GM10248 (cell line): ENCODE measurements around the gene RET.

Source experiments
- CTCF ChIA-PET: fragments of 300-600 bp; sonication (Branson Sonifier 250); formaldehyde crosslinking; extraction: SDS; loops from one replicate; lab custom pipeline; 2021; ENCODE audit warnings: antibody characterized with exemption; lab: Yijun Ruan, JAX
- POLR2A ChIA-PET: fragments of 350-650 bp; sonication (Branson Sonifier 250); formaldehyde crosslinking; extraction: SDS; loops from one replicate; lab custom pipeline; 2020; ENCODE audit warnings: antibody characterized with exemption; lab: Yijun Ruan, JAX
- DNase-seq: peaks from one replicate; pipeline ENCODE4 v3.0.0; 2012; ENCODE audit errors: extremely low spot score
- CTCF ChIP-seq: IDR thresholded peaks from 2 replicates; pipeline ENCODE4 v1.5.1; 2012; ENCODE audit warnings: mild to moderate bottlenecking, low read depth; ENCODE audit errors: extremely low read depth, missing control alignments, control extremely low read depth

RET gene

GRCh38 chr10:43060291-43060690 lies 16.6 kb upstream of the RET start:
- no peak for TF ChIP-seq CTCF
- POLR2A ChIA-PET: no interaction called here
- DNase-seq: no peak
- CTCF ChIA-PET: no interaction called here

- ChIA-PET POLR2A (no interaction called here), CTCF (no interaction called here)
- DNase-seq: no peak
- TF ChIP-seq CTCF: no peak
Observed at GRCh38 chr10:43061331-43061730, 15.5 kb upstream of the RET start.

- CTCF ChIA-PET: no interaction called here
- DNase-seq: no peak
- TF ChIP-seq CTCF: no peak
- POLR2A ChIA-PET: no interaction called here
Observed at GRCh38 chr10:43061760-43062159, 15.1 kb upstream of the RET start.

- DNase-seq: no peak
- CTCF ChIA-PET: no interaction called here
- POLR2A ChIA-PET: no interaction called here
- no peak for TF ChIP-seq CTCF
Observed at GRCh38 chr10:43062402-43063160, 14.3 kb upstream of the RET start.

GRCh38 chr10:43064331-43065075 lies 12.4 kb upstream of the RET start:
- DNase-seq: no peak
- TF ChIP-seq CTCF: no peak
- CTCF ChIA-PET: no interaction called here
- POLR2A ChIA-PET: no interaction called here

- no peak for TF ChIP-seq CTCF
- CTCF ChIA-PET: no interaction called here
- POLR2A ChIA-PET: no interaction called here
- DNase-seq: no peak
Observed at GRCh38 chr10:43065234-43065633, 11.6 kb upstream of the RET start.
